Naive thymus-derived CD4-positive, alpha-beta T cell (primary cell): ENCODE results near the gene TMEM132D. TPM values are rescaled to one million over a fixed set of nuclear protein-coding genes. Genes with fewer than 3 reads are reported as not detected.

Experiments used
- ATAC-seq: fragments of 150-1000 bp; cut with Tn5 transposase; 2 replicates; pipeline ENCODE4 v1.10.0; 2021; ENCODE audit warnings: mild to moderate bottlenecking, moderate library complexity
- CTCF ChIA-PET: fragments of 350-600 bp; sonication (Branson Sonifier 250); formaldehyde crosslinking; loops from one replicate; lab custom pipeline; 2021; ENCODE audit warnings: antibody characterized with exemption; lab: Charles Lee
- POLR2A ChIA-PET: fragments of 350-600 bp; sonication (Branson Sonifier 250); formaldehyde crosslinking; loops from one replicate; lab custom pipeline; 2021; ENCODE audit warnings: antibody characterized with exemption, inconsistent platforms; lab: Charles Lee
- DNase-seq, 9 donors: peaks; one replicate each; pipeline versions ENCODE4 v3.0.0 to v3.0.0-alpha.2; 2020 to 2022; ENCODE audit warnings: mixed read lengths in 1 of 9
- H3K27ac ChIP-seq: one replicate; pipeline ENCODE4 v1.7.0; 2013; ENCODE audit warnings: mild to moderate bottlenecking, low read depth, low read length, moderate library complexity
- H3K27me3 ChIP-seq, 2 donors: one replicate each; pipeline ENCODE4 v1.7.0; 2013; ENCODE audit warnings: low read length in 2 of 2, mild to moderate bottlenecking in 2 of 2, moderate library complexity in 2 of 2; ENCODE audit not compliant: control insufficient read depth in 2 of 2, insufficient read depth in 2 of 2
- H3K36me3 ChIP-seq, 3 experiments: 1 replicate in 2 of 3; 2 replicates in 1 of 3; pipeline ENCODE4 v1.7.0; 2013; ENCODE audit warnings: low read length in 3 of 3, mild to moderate bottlenecking in 3 of 3, moderate library complexity in 1 of 3; ENCODE audit not compliant: insufficient read depth in 3 of 3, control insufficient read depth in 2 of 3
- H3K4me1 ChIP-seq, 2 donors: one replicate each; pipeline ENCODE4 v1.7.0; 2013; ENCODE audit warnings: low read length in 2 of 2, mild to moderate bottlenecking in 2 of 2, moderate library complexity in 1 of 2; ENCODE audit not compliant: control insufficient read depth in 2 of 2, insufficient read depth in 2 of 2
- H3K4me3 ChIP-seq: 2 replicates; pipeline ENCODE4 v1.7.0; 2013; ENCODE audit warnings: mild to moderate bottlenecking, low read length
- H3K9me3 ChIP-seq, 3 experiments: 1 replicate in 2 of 3; 2 replicates in 1 of 3; pipeline ENCODE4 v1.7.0; 2013; ENCODE audit warnings: low read length in 3 of 3; ENCODE audit not compliant: control insufficient read depth in 2 of 3
- H3K27ac Mint-ChIP-seq, 9 donors: one replicate each; pipeline ENCODE4 v1.8.0; 2020 to 2022; ENCODE audit warnings: mixed read lengths in 9 of 9, mild to moderate bottlenecking in 8 of 9, moderate library complexity in 5 of 9, inconsistent platforms in 2 of 9
- H3K27me3 Mint-ChIP-seq, 5 donors: one replicate each; pipeline ENCODE4 v1.8.0; 2021 to 2022; ENCODE audit warnings: mixed read lengths in 5 of 5, mild to moderate bottlenecking in 1 of 5
- H3K36me3 Mint-ChIP-seq, 5 donors: one replicate each; pipeline ENCODE4 v1.8.0; 2020 to 2022; ENCODE audit warnings: mixed read lengths in 5 of 5, mild to moderate bottlenecking in 3 of 5, inconsistent platforms in 1 of 5
- H3K4me1 Mint-ChIP-seq, 7 donors: one replicate each; pipeline ENCODE4 v1.8.0; 2020 to 2022; ENCODE audit warnings: mixed read lengths in 7 of 7, mild to moderate bottlenecking in 3 of 7, inconsistent platforms in 1 of 7
- H3K4me3 Mint-ChIP-seq, 10 donors: one replicate each; pipeline ENCODE4 v1.8.0; 2020 to 2022; ENCODE audit warnings: mild to moderate bottlenecking in 10 of 10, mixed read lengths in 10 of 10, moderate library complexity in 6 of 10, inconsistent platforms in 2 of 10
- H3K9me3 Mint-ChIP-seq, 11 donors: one replicate each; pipeline ENCODE4 v1.8.0; 2020 to 2022; ENCODE audit warnings: mixed read lengths in 11 of 11, mild to moderate bottlenecking in 4 of 11, inconsistent platforms in 1 of 11, moderate library complexity in 1 of 11
- intact Hi-C, 2 donors: fragments of 100-400 bp; cut with micrococcal nuclease; formaldehyde crosslinking; loops; one replicate each; pipeline ENCODE4 v1.15.1; 2023
- polyA plus RNA-seq, 2 donors: library from polyadenylated mRNA; unstranded; fragments of 300-500 nt; fragmentation: Illumina TruSeq; gene quantifications; one replicate each; pipeline ENCODE4 v1.2.3, GENCODE V29; 2021
- total RNA-seq, 6 experiments: library from RNA in 5 of 6; stranded (reverse) in 5 of 6; gene quantifications; 1 replicate in 5 of 6; 2 replicates in 1 of 6; pipeline ENCODE4 v1.2.3 and lab custom pipeline; 2021 to 2026

The TMEM132D gene
- total and polyA plus RNA-seq, 7 experiments from 2014 or later = not detected

- ATAC-seq (no peak), DNase-seq (no peak)
- H3K4me3 ChIP-seq = no peak overlapping the region
- no peaks in the 10 kb centered on the region for H3K27me3 ChIP-seq
- H3K4me1 ChIP-seq = no peaks in the 10 kb centered on the region
- no peak overlapping the region for H3K4me3 Mint-ChIP-seq
- intact Hi-C loops = no loop called here
- no peak overlapping the region for H3K27ac Mint-ChIP-seq
- ChIA-PET POLR2A (no interaction called here), CTCF (no interaction called here)
- peaks cover 0 to under 1% (median 0%) of the 10 kb centered on the region in 5 donors for H3K36me3 Mint-ChIP-seq
- H3K9me3 ChIP-seq = no peaks in the 10 kb centered on the region
- peaks cover 0 to 12% (median 4%) of the 10 kb centered on the region in 11 donors for H3K9me3 Mint-ChIP-seq
- no peaks in the 10 kb centered on the region for H3K36me3 ChIP-seq
- no peak overlapping the region for H3K27ac ChIP-seq
- no peaks in the 10 kb centered on the region for H3K4me1 Mint-ChIP-seq
- H3K27me3 Mint-ChIP-seq = peaks cover 0 to 23% (median 0%) of the 10 kb centered on the region in 5 donors
These were observed 719.5 kb downstream of the TMEM132D start for GRCh38 chr12:129184127-129184928.

GRCh38 chr12:129179941-129180553, 723.8 kb downstream of the TMEM132D start:
- no peak overlapping the region for H3K27ac Mint-ChIP-seq

GRCh38 chr12:129169928-129170327, 733.9 kb downstream of the TMEM132D start:
- Mint-ChIP-seq H3K36me3 (peaks cover 0 to 5% (median 0%) of the 10 kb centered on the region in 5 donors), H3K9me3 (peaks cover 0 to 23% (median 7%) of the 10 kb centered on the region in 11 donors), H3K4me1 (no peaks in the 10 kb centered on the region), H3K27ac (no peak overlapping the region), H3K27me3 (no peaks in the 10 kb centered on the region), H3K4me3 (no peak overlapping the region)
- ATAC-seq (no peak), DNase-seq (no peak)
- H3K27me3 ChIP-seq = no peaks in the 10 kb centered on the region
- ChIA-PET POLR2A (no interaction called here), CTCF (no interaction called here)
- H3K4me3 ChIP-seq = no peak overlapping the region
- intact Hi-C loops = no loop called here
- no peaks in the 10 kb centered on the region for H3K4me1 ChIP-seq
- no peak overlapping the region for H3K27ac ChIP-seq
- H3K9me3 ChIP-seq = no peaks in the 10 kb centered on the region
- H3K36me3 ChIP-seq = no peaks in the 10 kb centered on the region

More at GRCh38 chr12:129179941-129180553, 723.8 kb downstream of the TMEM132D start:
- ATAC-seq (no peak), DNase-seq (no peak)
- Histone ChIP-seq H3K36me3 (no peaks in the 10 kb centered on the region), H3K27me3 (no peaks in the 10 kb centered on the region), H3K9me3 (no peaks in the 10 kb centered on the region), H3K4me1 (no peaks in the 10 kb centered on the region), H3K4me3 (no peak overlapping the region), H3K27ac (no peak overlapping the region)
- CTCF ChIA-PET = no interaction called here
- Mint-ChIP-seq H3K4me3 (no peak overlapping the region), H3K27me3 (peaks cover 0 to 20% (median 0%) of the 10 kb centered on the region in 5 donors), H3K9me3 (peaks cover 0 to 21% (median 5%) of the 10 kb centered on the region in 11 donors), H3K4me1 (no peaks in the 10 kb centered on the region), H3K36me3 (no peaks in the 10 kb centered on the region)
- POLR2A ChIA-PET = no interaction called here
- intact Hi-C loops = no loop called here

- no peak for DNase-seq
- peak overlapping the region in 1 of 9 donors; percentile 47 for H3K27ac Mint-ChIP-seq
- no peak overlapping the region for H3K4me3 Mint-ChIP-seq
- Histone ChIP-seq H3K27me3 (no peaks in the 10 kb centered on the region), H3K4me3 (no peak overlapping the region), H3K27ac (no peak overlapping the region), H3K9me3 (peaks cover 0 to 12% (median 0%) of the 10 kb centered on the region in 3 experiments), H3K4me1 (no peaks in the 10 kb centered on the region), H3K36me3 (no peaks in the 10 kb centered on the region)
- H3K36me3 Mint-ChIP-seq = peaks cover 0 to 4% (median 0%) of the 10 kb centered on the region in 5 donors
- no peak for ATAC-seq
- CTCF ChIA-PET = no interaction called here
- intact Hi-C loops = no loop called here
- H3K9me3 Mint-ChIP-seq = peaks cover 0 to 19% (median 8%) of the 10 kb centered on the region in 11 donors
- no peaks in the 10 kb centered on the region for H3K4me1 Mint-ChIP-seq
- H3K27me3 Mint-ChIP-seq = peaks cover 0 to 3% (median 0%) of the 10 kb centered on the region in 5 donors
- POLR2A ChIA-PET = no interaction called here
These were observed 740.0 kb downstream of the TMEM132D start for GRCh38 chr12:129163861-129164260.

- H3K27me3 Mint-ChIP-seq = peaks cover 0 to 3% (median 0%) of the 10 kb centered on the region in 5 donors
- no peaks in the 10 kb centered on the region for H3K4me1 Mint-ChIP-seq
- peaks cover 0 to 12% (median 0%) of the 10 kb centered on the region in 3 experiments for H3K9me3 ChIP-seq
- no peak overlapping the region for H3K27ac ChIP-seq
- H3K36me3 ChIP-seq = no peaks in the 10 kb centered on the region
- no peak overlapping the region for H3K27ac Mint-ChIP-seq
- H3K27me3 ChIP-seq = no peaks in the 10 kb centered on the region
- H3K4me3 Mint-ChIP-seq = no peak overlapping the region
- no peaks in the 10 kb centered on the region for H3K4me1 ChIP-seq
- ChIA-PET POLR2A (no interaction called here), CTCF (no interaction called here)
- H3K4me3 ChIP-seq = no peak overlapping the region
- ATAC-seq (no peak), DNase-seq (no peak)
- peaks cover under 1 to 18% (median 6%) of the 10 kb centered on the region in 11 donors for H3K9me3 Mint-ChIP-seq
- intact Hi-C loops = no loop called here
- peaks cover 0 to 2% (median 0%) of the 10 kb centered on the region in 5 donors for H3K36me3 Mint-ChIP-seq
These were observed 740.4 kb downstream of the TMEM132D start for GRCh38 chr12:129163461-129163860.

- Histone ChIP-seq H3K36me3 (no peaks in the 10 kb centered on the region), H3K4me3 (no peak overlapping the region), H3K27me3 (no peaks in the 10 kb centered on the region), H3K27ac (no peak overlapping the region), H3K9me3 (peaks cover 0 to 12% (median 0%) of the 10 kb centered on the region in 3 experiments), H3K4me1 (no peaks in the 10 kb centered on the region)
- peaks cover 0 to 3% (median 0%) of the 10 kb centered on the region in 5 donors for H3K27me3 Mint-ChIP-seq
- H3K9me3 Mint-ChIP-seq = peaks cover 0 to 21% (median 8%) of the 10 kb centered on the region in 11 donors
- ChIA-PET POLR2A (no interaction called here), CTCF (no interaction called here)
- no peak overlapping the region for H3K4me3 Mint-ChIP-seq
- H3K27ac Mint-ChIP-seq = no peak overlapping the region
- intact Hi-C loops = no loop called here
- H3K36me3 Mint-ChIP-seq = no peaks in the 10 kb centered on the region
- H3K4me1 Mint-ChIP-seq = no peaks in the 10 kb centered on the region
- ATAC-seq = no peak
- DNase-seq = no peak
These were observed 741.0 kb downstream of the TMEM132D start for GRCh38 chr12:129162805-129163204.
